GM20000 (cell line): ENCODE results near the gene CREB5.

ENCODE experiments used
- DNase-seq: peaks from one replicate; pipeline ENCODE4 v3.0.0; 2012; ENCODE audit warnings: low spot score
- TF ChIP-seq, protein P1 (sequence below): IDR thresholded peaks from 2 replicates; pipeline ENCODE4 v1.5.1; 2012; ENCODE audit warnings: mild to moderate bottlenecking, control low read depth; ENCODE audit errors: extremely low read depth, missing control alignments

Gene CREB5

DNA sequence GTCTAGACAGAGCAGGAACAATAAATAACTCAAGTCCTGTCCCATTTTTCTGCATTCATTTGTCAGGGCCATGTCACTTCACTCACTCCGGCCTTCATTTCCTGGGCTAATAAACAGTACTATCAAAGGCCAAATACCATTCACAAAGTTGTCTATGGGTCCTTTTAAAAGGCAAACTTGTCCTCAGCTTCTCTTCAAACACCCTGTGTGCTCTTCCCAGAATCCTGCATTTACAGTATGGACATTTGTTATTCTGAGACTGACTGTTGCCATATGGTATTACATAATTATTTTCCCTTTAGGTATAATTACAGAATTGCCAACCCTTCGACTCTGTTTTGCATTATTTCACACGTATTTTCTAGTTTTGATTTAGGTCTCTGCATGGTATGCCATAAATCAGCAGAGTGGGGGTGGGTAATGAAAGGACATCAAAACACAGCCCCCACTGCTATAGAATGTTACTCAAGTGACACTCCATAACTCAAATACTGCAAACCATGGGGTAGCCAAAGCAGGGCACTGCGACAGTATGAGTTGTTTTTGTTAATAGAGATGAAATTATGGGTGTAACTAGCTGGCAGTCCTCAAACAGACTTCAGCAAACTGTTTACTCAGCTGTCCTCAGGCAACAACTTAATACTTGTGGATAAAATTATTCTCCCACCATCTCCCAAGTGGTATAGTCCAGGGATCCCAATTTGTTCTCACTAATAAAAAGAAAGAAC, 362.1 kb downstream of the CREB5 start:
- DNase-seq = no peak
- TF ChIP-seq, protein P1, sequence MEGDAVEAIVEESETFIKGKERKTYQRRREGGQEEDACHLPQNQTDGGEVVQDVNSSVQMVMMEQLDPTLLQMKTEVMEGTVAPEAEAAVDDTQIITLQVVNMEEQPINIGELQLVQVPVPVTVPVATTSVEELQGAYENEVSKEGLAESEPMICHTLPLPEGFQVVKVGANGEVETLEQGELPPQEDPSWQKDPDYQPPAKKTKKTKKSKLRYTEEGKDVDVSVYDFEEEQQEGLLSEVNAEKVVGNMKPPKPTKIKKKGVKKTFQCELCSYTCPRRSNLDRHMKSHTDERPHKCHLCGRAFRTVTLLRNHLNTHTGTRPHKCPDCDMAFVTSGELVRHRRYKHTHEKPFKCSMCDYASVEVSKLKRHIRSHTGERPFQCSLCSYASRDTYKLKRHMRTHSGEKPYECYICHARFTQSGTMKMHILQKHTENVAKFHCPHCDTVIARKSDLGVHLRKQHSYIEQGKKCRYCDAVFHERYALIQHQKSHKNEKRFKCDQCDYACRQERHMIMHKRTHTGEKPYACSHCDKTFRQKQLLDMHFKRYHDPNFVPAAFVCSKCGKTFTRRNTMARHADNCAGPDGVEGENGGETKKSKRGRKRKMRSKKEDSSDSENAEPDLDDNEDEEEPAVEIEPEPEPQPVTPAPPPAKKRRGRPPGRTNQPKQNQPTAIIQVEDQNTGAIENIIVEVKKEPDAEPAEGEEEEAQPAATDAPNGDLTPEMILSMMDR = no peak

DNA sequence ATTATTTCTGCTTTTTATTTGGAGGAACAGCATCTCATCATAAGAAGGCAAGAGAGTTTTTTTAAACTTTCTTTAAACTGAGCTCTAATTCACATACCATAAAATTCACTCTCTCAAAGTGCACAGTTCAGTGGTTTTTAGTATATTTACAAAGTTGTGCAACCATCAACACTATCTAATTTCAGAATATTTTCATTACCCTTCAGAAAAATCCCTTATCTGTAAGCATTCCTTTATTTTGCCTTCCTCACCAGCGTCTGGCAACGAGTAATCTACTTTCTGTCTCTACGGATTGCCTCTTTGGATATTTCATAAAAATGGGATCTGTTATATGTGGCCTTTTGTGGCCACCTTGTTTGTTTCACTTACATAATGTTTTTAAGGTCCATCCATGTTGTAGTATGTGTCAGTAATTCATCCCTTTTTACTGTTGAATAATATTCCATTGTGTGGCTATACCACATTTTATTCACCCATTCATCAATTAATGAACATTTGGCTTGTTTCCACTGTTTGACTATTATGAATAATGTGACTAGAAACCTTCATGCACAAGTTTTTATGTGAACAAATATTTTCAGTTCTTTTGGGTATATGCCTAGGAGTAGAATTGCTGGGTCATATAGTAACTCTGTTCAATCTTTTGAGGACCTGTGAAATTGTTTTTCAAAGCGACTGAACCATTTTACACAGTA, 364.3 kb downstream of the CREB5 start:
- DNase-seq = no peak
- TF ChIP-seq, protein P1 = no peak

DNA sequence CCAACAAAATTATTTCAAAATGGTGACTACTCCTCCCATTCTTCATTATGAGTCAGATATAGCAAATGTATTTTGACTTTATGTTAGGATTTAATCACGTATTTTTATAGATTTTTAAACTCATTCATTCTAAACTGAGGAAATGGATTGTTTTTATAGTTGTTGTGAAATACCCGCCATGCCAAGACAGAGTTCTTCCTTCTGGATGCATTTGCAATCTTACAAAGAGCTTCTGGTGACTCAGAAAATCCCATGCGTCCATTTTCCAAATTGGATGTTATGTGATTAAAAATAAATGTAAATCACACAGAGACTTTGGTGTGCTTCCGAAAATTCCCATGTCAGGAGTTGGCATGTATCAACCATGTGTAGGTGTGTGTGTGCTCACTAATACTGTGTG, 366.5 kb downstream of the CREB5 start:
- DNase-seq = no peak
- TF ChIP-seq, protein P1 = no peak

DNA sequence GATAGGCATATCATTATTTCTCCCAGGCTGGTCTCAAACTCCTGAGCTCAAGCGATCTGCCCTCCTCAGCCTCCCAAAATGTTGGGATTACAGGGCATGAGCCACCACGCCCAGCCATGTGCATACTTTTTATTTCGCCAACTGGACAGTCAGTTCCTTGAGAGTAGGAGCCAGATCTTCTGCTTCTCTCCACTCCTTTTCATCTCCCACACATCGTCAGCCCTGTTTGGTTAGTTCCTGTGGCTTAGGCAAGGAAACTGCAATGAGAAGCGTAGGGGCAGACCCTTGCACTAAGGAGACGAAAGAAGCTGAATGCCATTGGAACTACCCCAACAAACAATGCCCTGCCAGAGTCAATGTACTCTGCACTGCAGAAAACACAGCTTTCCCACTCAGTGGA, 367.6 kb downstream of the CREB5 start:
- TF ChIP-seq, protein P1 = no peak
- DNase-seq = no peak

DNA sequence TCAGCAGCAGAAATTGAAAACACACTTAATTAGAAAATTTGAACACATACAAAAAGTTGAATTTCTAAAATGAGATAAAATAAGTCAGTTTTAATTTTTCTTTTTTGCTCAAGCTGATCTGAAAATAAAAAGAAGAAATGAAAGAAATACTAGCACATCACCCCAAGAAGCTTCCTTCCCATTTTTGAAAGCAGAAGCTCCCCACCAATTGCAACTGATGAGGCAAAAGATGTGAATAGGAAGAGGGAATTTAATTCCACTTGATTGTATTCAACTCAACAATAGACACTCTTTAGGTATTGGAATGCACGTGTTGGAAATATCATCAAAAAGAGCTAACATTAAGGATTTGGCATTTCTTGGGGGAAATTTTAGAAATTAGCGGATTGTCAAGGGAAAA, 370.0 kb downstream of the CREB5 start:
- TF ChIP-seq, protein P1 = no peak
- DNase-seq = no peak

DNA sequence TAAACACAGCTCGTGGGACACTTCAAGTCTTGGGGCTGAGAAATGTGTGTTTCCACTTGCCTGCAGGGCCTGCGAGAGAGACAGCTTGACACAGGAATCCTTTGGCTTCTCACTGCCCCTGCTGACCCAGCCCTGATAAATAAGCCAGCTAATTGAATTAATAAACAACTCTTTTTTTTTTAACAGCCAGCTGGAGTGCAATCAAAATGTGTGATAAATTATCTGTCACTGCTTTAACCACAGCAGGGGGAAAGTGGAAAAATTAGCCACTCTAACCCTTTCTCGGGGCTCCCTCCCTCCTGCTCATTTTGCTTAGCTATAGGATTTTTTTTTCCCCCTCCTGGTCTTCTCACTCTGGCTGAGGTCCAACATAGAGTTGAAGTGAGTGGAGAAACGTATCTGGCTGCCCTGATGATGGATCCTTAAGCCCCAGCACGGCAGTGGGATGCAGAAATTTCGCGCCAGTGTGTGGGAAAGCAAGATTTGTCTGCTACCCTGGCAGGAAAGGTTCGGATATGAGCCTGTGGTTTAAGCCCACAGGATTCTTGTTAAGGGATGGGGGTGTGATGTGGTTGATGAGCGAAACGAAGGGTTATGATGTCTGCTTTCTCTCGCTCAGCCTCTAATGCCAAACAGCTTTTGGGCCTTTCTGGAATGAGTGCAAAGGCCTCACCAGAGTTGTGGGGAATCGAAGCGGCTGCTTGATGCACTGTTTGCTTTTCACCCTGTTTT, 372.0 kb downstream of the CREB5 start:
- TF ChIP-seq, protein P1 = no peak
- DNase-seq = no peak
